Vagina (tissue), 2 donors: ENCODE measurements around the gene KIRREL3. TPM values are rescaled to one million over a fixed set of nuclear protein-coding genes. Genes with fewer than 3 reads are reported as not detected.

Experiments
- DNase-seq, 2 donors: peaks; one replicate each; pipeline ENCODE4 v3.0.0-alpha.2; 2017; ENCODE audit errors: extremely low spot score in 2 of 2
- H3K27ac ChIP-seq: fragments of 200-600 bp; sonication (generic); one replicate; pipeline ENCODE4 v1.5.1; 2019
- H3K27me3 ChIP-seq: fragments of 200-600 bp; sonication (generic); one replicate; pipeline ENCODE4 v1.5.1; 2019
- H3K36me3 ChIP-seq, 2 donors: fragments of 200-600 bp; sonication (generic); one replicate each; pipeline ENCODE4 v1.5.1; 2017 to 2019
- H3K4me1 ChIP-seq: fragments of 200-600 bp; sonication (generic); one replicate; pipeline ENCODE4 v1.5.1; 2019
- H3K4me3 ChIP-seq, 2 donors: fragments of 200-600 bp; sonication (generic); 1 replicate in 1 of 2; 2 replicates in 1 of 2; pipeline ENCODE4 v1.5.1; 2016 to 2019
- H3K9me3 ChIP-seq: fragments of 200-600 bp; sonication (generic); one replicate; pipeline ENCODE4 v1.5.1; 2019
- POLR2A ChIP-seq, 2 donors: fragments of 450-650 bp; IDR thresholded peaks; one replicate each; pipeline ENCODE4 v1.6.1; 2017; ENCODE audit warnings: antibody characterized with exemption in 2 of 2, mild to moderate bottlenecking in 2 of 2, moderate library complexity in 2 of 2
- POLR2AphosphoS5 ChIP-seq, 2 donors: sonication (generic); formaldehyde crosslinking; IDR thresholded peaks; one replicate each; pipeline ENCODE4 v1.9.0; 2017; ENCODE audit warnings: antibody characterized with exemption in 2 of 2, mild to moderate bottlenecking in 2 of 2, low read depth in 1 of 2; ENCODE audit not compliant: insufficient read depth in 1 of 2
- intact Hi-C: fragments of 100-400 bp; cut with DNase I; formaldehyde crosslinking; loops from one replicate; pipeline ENCODE4 v1.15.1; 2023
- total RNA-seq: library from RNA; depleted of rRNA; stranded (reverse); fragments of >200 nt; gene quantifications from one replicate; pipeline ENCODE4 v1.2.3, GENCODE V29; 2016
- TF ChIP-seq, protein P1 (sequence below), 3 experiments: fragments of 450-650 bp in 2 of 3; fragments of 200-600 bp in 1 of 3; sonication (generic) in 1 of 3; IDR thresholded peaks; one replicate each; pipeline ENCODE4 v1.5.1; 2017 to 2019; ENCODE audit warnings: antibody characterized with exemption in 3 of 3, mild to moderate bottlenecking in 2 of 3, moderate library complexity in 2 of 3

The KIRREL3 gene
- total RNA-seq, 1 donor from 2014 or later, result not detected

DNA sequence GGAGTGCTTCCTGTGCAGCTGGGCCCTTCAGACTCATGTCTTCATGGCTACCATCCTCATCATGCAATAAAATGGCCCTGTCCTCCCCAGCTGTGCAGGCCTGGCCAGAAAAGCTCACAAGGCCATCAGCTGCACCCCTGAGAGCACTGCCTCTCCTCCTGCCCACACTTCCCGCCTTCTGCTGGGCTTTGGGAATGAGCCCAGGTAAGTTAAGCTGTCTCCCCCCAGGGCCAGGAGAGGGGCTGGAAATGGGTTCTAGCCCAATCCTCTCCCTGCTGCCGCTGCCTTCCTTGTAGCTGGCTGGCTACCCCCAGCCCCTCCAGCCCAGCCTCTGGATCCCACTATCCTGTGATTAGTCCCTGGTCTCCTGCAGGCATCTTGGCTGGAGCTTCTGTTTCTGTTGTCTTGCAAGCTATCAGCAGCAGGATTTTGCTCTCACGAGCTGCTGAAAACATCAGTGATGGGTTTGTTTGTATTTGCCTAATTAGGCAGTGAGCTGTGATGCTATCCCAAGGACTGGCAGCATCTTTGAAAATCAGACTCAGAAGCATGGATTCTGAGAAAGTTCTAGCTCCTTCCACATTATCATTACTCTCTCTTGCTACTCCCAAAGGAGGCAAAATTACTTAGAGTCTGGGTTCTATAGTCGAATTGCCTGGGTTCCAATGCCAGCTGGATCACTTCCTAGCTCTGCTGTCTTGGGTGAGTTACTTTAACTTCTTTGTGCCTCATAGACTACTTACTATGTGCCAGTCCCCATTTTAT lies 476.9 kb downstream of the KIRREL3 start:
- intact Hi-C loops, result no loop called here
- H3K27me3 ChIP-seq, result no peaks in the 10 kb centered on the region
- DNase-seq, result no peak

DNA sequence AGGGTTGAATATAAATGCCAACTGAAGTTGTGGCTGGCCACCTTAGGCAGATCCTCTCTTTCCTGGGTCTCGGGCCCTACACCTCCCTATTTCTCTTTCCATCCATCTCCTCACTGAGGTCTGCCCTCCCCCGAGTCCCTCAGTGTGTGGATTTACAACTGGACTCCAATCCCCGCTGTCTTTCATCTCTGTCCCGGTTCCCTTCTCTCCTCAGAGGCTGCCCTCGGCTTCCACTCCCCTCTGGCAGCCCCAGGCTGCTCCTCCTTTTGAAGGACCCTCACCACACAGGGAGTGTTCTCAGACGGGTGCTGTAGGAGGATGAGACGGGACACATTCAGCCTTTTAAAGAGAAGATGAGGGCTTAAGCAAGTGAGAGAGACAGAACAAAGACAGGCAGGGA lies 478.0 kb downstream of the KIRREL3 start:
- Histone ChIP-seq H3K27me3 (no peaks in the 10 kb centered on the region), H3K27ac (no peak overlapping the region), H3K9me3 (no peaks in the 10 kb centered on the region), H3K4me3 (no peak overlapping the region), H3K4me1 (no peaks in the 10 kb centered on the region), H3K36me3 (no peaks in the 10 kb centered on the region)
- TF ChIP-seq, protein P1, sequence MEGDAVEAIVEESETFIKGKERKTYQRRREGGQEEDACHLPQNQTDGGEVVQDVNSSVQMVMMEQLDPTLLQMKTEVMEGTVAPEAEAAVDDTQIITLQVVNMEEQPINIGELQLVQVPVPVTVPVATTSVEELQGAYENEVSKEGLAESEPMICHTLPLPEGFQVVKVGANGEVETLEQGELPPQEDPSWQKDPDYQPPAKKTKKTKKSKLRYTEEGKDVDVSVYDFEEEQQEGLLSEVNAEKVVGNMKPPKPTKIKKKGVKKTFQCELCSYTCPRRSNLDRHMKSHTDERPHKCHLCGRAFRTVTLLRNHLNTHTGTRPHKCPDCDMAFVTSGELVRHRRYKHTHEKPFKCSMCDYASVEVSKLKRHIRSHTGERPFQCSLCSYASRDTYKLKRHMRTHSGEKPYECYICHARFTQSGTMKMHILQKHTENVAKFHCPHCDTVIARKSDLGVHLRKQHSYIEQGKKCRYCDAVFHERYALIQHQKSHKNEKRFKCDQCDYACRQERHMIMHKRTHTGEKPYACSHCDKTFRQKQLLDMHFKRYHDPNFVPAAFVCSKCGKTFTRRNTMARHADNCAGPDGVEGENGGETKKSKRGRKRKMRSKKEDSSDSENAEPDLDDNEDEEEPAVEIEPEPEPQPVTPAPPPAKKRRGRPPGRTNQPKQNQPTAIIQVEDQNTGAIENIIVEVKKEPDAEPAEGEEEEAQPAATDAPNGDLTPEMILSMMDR (IDR thresholded peaks at IDR 0.05), result no peak
- TF ChIP-seq POLR2AphosphoS5 (IDR thresholded peaks at IDR 0.05; ENCODE audit: insufficient read depth in 1 of 2, low read depth in 1 of 2), result no peak
- no peak for TF ChIP-seq POLR2A (IDR thresholded peaks at IDR 0.05)
- intact Hi-C loops, result no loop called here
- DNase-seq, result no peak

More for the DNA sequence above, 476.9 kb downstream of the KIRREL3 start:
- TF ChIP-seq, protein P1 (IDR thresholded peaks at IDR 0.05), result no peak
- no peak for TF ChIP-seq POLR2A (IDR thresholded peaks at IDR 0.05)
- no peak for TF ChIP-seq POLR2AphosphoS5 (IDR thresholded peaks at IDR 0.05; ENCODE audit: insufficient read depth in 1 of 2, low read depth in 1 of 2)
- Histone ChIP-seq H3K4me1 (no peaks in the 10 kb centered on the region), H3K9me3 (no peaks in the 10 kb centered on the region), H3K36me3 (no peaks in the 10 kb centered on the region), H3K4me3 (no peak overlapping the region), H3K27ac (no peak overlapping the region)

DNA sequence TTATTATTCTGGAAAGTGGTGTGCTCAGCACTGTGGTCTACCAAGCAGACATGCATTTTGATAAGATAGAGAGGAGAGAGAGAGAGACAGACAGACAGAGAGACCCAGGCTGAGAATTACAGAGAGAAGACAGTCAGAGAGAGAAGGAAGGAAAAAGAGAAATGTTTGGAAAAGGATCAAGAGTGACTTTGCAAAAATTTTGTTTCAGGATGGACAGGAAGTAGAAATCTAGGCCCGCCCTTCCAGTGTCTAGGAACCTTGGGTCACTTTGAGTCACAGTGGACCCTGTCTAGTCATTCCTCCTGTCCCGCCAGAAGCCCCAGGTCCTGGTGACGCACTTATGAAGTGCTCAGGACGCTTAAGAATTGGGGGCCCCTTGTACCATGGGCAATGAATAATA lies 478.4 kb downstream of the KIRREL3 start:
- DNase-seq, result no peak
- Histone ChIP-seq H3K27me3 (no peaks in the 10 kb centered on the region), H3K4me1 (no peaks in the 10 kb centered on the region), H3K36me3 (no peaks in the 10 kb centered on the region), H3K27ac (no peak overlapping the region), H3K4me3 (no peak overlapping the region), H3K9me3 (no peaks in the 10 kb centered on the region)
- intact Hi-C loops, result no loop called here
- TF ChIP-seq, protein P1 (IDR thresholded peaks at IDR 0.05), result no peak
- no peak for TF ChIP-seq POLR2AphosphoS5 (IDR thresholded peaks at IDR 0.05; ENCODE audit: insufficient read depth in 1 of 2, low read depth in 1 of 2)
- no peak for TF ChIP-seq POLR2A (IDR thresholded peaks at IDR 0.05)

DNA sequence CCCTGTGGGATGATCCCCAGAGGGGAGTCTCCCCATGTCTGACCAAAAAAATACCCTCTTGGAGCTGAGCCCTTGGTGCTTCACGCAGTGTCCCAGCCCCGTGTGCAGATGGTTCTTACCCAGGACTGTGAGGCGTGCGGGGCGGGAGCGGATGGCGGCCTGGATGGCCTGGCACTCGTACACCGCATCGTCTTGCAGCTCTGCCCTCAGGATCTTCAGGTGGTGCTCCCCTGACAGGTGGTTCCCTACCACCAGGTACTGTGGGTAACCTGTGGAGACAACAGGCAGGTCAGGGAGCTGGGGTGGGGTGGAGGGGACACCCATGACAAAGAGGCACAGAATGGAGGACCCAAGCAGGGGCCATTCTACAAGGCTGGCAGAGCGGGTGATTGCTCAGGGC lies 479.4 kb downstream of the KIRREL3 start:
- no peak for DNase-seq
- Histone ChIP-seq H3K4me3 (no peak overlapping the region), H3K27me3 (no peaks in the 10 kb centered on the region), H3K9me3 (no peaks in the 10 kb centered on the region), H3K4me1 (no peaks in the 10 kb centered on the region), H3K36me3 (no peaks in the 10 kb centered on the region), H3K27ac (no peak overlapping the region)
- intact Hi-C loops, result no loop called here
- TF ChIP-seq POLR2AphosphoS5 (IDR thresholded peaks at IDR 0.05; ENCODE audit: insufficient read depth in 1 of 2, low read depth in 1 of 2) (no peak), POLR2A (IDR thresholded peaks at IDR 0.05) (no peak)
- TF ChIP-seq, protein P1 (IDR thresholded peaks at IDR 0.05), result no peak
